Measurements from ENCODE around the gene GRPEL2.

GRPEL2 gene

GRCh38 chr5:149320791-149321330 is 24.4 kb upstream of the GRPEL2 start:
- DNase-seq = no peak

GRCh38 chr5:149322518-149322917 is 22.8 kb upstream of the GRPEL2 start:
- DNase-seq = no peak

GRCh38 chr5:149323210-149323609 is 22.1 kb upstream of the GRPEL2 start:
- no peak for DNase-seq

GRCh38 chr5:149323621-149324205 is 21.6 kb upstream of the GRPEL2 start:
- DNase-seq = no peak

- DNase-seq = no peak
Measured at GRCh38 chr5:149324641-149325040, 20.7 kb upstream of the GRPEL2 start.

GRCh38 chr5:149325166-149325735 is 20.0 kb upstream of the GRPEL2 start:
- no peak for DNase-seq

- DNase-seq = no peak
Measured at GRCh38 chr5:149325894-149326293, 19.4 kb upstream of the GRPEL2 start.

GRCh38 chr5:149326611-149327010 is 18.7 kb upstream of the GRPEL2 start:
- DNase-seq = no peak

GRCh38 chr5:149328177-149328576 is 17.1 kb upstream of the GRPEL2 start:
- no peak for DNase-seq

- DNase-seq = no peak
Measured at GRCh38 chr5:149333711-149334443, 11.4 kb upstream of the GRPEL2 start.

- no peak for DNase-seq
Measured at GRCh38 chr5:149337736-149338135, 7.6 kb upstream of the GRPEL2 start.

GRCh38 chr5:149338364-149338763 is 6.9 kb upstream of the GRPEL2 start:
- DNase-seq = no peak

- DNase-seq = no peak
Measured at GRCh38 chr5:149340920-149341319, 4.4 kb upstream of the GRPEL2 start.

- no peak for DNase-seq
Measured at GRCh38 chr5:149341876-149342275, 3.4 kb upstream of the GRPEL2 start.

GRCh38 chr5:149344151-149344550 is 1.1 kb upstream of the GRPEL2 start:
- no peak for DNase-seq

GRCh38 chr5:149345892-149346222 is 558 bp downstream of the GRPEL2 start:
- DNase-seq = no peak

GRCh38 chr5:149348518-149348917 is 3.2 kb downstream of the GRPEL2 start:
- DNase-seq = no peak

GRCh38 chr5:149349382-149349781 is 4.1 kb downstream of the GRPEL2 start:
- DNase-seq = no peak

GRCh38 chr5:149352169-149352568 is 6.9 kb downstream of the GRPEL2 start:
- DNase-seq = no peak

GRCh38 chr5:149353911-149354310 is 8.6 kb downstream of the GRPEL2 start:
- no peak for DNase-seq

- DNase-seq = peak; percentile 38
Measured at GRCh38 chr5:149355688-149356087, 10.4 kb downstream of the GRPEL2 start.

GRCh38 chr5:149356391-149356790 is 11.1 kb downstream of the GRPEL2 start:
- peak; percentile 39 for DNase-seq

- peak; percentile 99 for DNase-seq
Measured at GRCh38 chr5:149357370-149358293, 12.3 kb downstream of the GRPEL2 start, which contains the start of gene PCYOX1L. TSS of gene PCYOX1L (plus strand) at chr5:149358046. CDS start at chr5:149358069, 23 bp downstream.
